Measurements from ENCODE around the gene SELENOO. TPM values are rescaled to one million over a fixed set of nuclear protein-coding genes. Genes with fewer than 3 reads are reported as not detected.
A peak's percentile ranks its signal among the peaks of the same experiment; 100 is the strongest.

Gene SELENOO
- total and polyA plus RNA-seq, 2 of the 13 experiments (the other 11 are each of a cell fraction or from before 2014, with no cell fraction given), result 14.4 to 19.0 TPM

- TF ChIP-seq NFAT5 (CRISPR knock-in tag; IDR thresholded peaks at IDR 0.05) (no peak; the same call in 1 of the 2 replicates), PHF5A (CRISPR knock-in tag; IDR thresholded peaks at IDR 0.05; ENCODE audit: low read depth, unreplicated experiment) (peak; percentile 81), ZNF234 (CRISPR knock-in tag; conservative IDR thresholded peaks at IDR 0.05) (no peak; the same call in 1 of the 2 replicates), ZNF317 (CRISPR knock-in tag; IDR thresholded peaks at IDR 0.05) (peak; percentile 57; the same call in 1 of the 2 replicates), DNMT3B (CRISPR knock-in tag; conservative IDR thresholded peaks at IDR 0.05) (no peak), SOX5 (CRISPR knock-in tag; IDR thresholded peaks at IDR 0.05; ENCODE audit: borderline replicate concordance) (no peak; the same call in 1 of the 2 replicates), KLF6 (CRISPR knock-in tag; IDR thresholded peaks at IDR 0.05) (peak; percentile 89), DZIP1 (CRISPR knock-in tag; IDR thresholded peaks at IDR 0.05) (no peak), RFX5 (IDR thresholded peaks at IDR 0.05; ENCODE audit: low read depth, low read length) (no peak), ZNF780A (CRISPR knock-in tag; IDR thresholded peaks at IDR 0.05) (no peak; the same call in 1 of the 2 replicates), NR2C2 (CRISPR knock-in tag; IDR thresholded peaks at IDR 0.05; ENCODE audit: borderline replicate concordance) (peak; percentile 78), ZNF629 (CRISPR knock-in tag; conservative IDR thresholded peaks at IDR 0.05) (0 out of 2 replicates have a peak, but pooled peaks have one; percentile 22), FOXJ3 (CRISPR knock-in tag; IDR thresholded peaks at IDR 0.05; ENCODE audit: borderline replicate concordance) (peak; percentile 71; the same call in 1 of the 2 replicates), ZNF605 (CRISPR knock-in tag; IDR thresholded peaks at IDR 0.05) (no peak), NFIB (CRISPR knock-in tag; IDR thresholded peaks at IDR 0.05; ENCODE audit: borderline replicate concordance) (no peak), MXI1 (IDR thresholded peaks at IDR 0.05; ENCODE audit: borderline replicate concordance, low read depth, low read length) (peak; percentile 90; the same call in 2 of the 3 replicates), NPAS2 (CRISPR knock-in tag; IDR thresholded peaks at IDR 0.05; ENCODE audit: borderline replicate concordance) (no peak), ZFP62 (CRISPR knock-in tag; IDR thresholded peaks at IDR 0.05) (0 out of 2 replicates have a peak, but pooled peaks have one; percentile 52), CENPT (CRISPR knock-in tag; IDR thresholded peaks at IDR 0.05; ENCODE audit: low read depth) (no peak), NFRKB (IDR thresholded peaks at IDR 0.05) (no peak), ZNF138 (CRISPR knock-in tag; IDR thresholded peaks at IDR 0.05; ENCODE audit: low read depth) (0 out of 2 replicates have a peak, but pooled peaks have one; percentile 17)
- TF ChIP-seq, protein P1, sequence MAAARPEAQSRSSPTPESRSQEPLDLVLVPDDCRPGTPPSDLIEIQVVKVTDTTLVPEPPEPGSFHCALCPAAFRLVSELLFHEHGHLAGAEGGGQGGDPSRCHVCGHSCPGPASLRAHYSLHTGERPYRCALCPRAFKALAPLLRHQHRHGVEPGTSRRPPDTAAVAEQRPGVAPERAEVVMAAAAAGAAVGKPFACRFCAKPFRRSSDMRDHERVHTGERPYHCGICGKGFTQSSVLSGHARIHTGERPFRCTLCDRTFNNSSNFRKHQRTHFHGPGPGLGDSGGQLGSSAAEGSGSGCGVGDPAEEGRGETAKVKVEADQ (CRISPR knock-in tag; IDR thresholded peaks at IDR 0.05; ENCODE audit: borderline replicate concordance), result 0 out of 2 replicates have a peak, but pooled peaks have one; percentile 70
These were observed 43.8 kb downstream of the SELENOO start, which contains the start of gene TUBGCP6 (continued) for GRCh38 chr22:50244420-50245213.

Measured in HepG2 (cell line).